CD4-positive, alpha-beta T cell treated with Interleukin-6 at 100 ng/mL for 8 hours (primary cell): ENCODE measurements around the gene IGFBP4.

ENCODE experiments used
- DNase-seq: peaks from one replicate; pipeline ENCODE4 v3.0.0-alpha.2; 2020; ENCODE audit warnings: mixed read lengths, low spot score

IGFBP4 gene

DNA sequence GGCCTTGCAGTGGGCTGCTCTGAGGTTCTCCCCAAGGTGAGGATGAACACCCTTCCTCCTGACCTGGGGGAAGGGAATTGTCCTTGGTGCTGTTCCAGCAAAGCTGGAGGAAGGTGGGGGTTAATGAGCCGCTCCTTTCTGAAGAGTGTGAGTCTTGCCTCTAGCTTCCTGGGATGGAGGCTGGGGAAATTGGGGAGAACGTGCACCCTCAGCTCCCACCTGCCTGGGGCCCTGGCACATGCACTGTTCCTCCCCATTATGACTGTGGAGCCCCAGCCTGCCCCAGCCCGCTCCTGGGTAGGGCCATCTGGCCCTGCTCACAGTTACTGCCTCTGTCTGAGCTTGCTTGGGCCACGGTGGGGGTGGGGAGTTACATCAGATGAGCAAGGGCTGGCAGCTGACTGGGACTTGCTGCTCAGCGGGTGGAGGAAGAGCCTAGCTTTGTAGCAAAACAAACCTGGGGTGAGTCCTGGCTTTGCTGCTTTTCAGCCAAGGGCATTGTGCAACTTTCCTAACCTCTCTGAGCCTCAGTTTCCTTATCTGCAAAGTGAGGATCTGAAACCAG, 47.1 kb downstream of the IGFBP4 start:
- no peak for DNase-seq

DNA sequence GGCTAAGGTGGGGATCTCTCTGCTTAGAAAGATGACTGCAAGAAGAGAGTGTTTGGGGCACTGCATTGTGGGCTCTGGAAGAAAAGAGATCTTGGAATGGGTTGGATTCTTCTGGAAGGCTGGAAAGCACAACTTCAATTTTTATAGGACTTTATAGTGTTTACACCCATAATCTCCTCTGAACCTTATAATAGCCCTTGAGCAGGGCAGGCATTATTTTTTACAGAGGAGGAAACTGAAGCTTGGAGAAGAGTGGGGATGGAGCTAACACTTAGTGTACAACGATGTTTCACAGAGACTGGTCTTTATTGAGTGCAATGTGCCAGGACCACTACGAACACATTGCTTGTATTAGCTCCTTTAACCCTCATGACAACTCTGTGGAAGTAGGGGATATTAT, 47.7 kb downstream of the IGFBP4 start:
- DNase-seq, result no peak

DNA sequence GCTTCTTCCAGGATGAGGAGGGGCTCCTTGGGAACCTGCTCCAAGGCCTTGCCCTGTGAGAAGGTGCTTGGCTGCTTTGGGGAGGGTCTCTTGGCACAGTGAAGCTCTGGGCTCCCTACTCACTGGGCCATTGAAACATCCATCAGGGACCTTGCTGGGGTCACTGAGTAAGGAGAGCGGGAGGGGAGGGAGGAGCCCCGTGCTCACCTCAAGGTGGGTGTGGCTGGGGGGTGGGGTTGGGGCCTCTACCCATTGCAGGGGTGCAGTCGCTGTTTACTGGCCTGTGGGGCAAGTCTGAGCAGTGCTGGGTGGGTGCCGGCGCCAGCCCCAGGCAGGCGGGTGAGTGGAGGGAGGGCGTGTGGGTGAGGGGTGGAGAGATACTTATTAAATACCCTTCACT, 48.2 kb downstream of the IGFBP4 start:
- no peak for DNase-seq

DNA sequence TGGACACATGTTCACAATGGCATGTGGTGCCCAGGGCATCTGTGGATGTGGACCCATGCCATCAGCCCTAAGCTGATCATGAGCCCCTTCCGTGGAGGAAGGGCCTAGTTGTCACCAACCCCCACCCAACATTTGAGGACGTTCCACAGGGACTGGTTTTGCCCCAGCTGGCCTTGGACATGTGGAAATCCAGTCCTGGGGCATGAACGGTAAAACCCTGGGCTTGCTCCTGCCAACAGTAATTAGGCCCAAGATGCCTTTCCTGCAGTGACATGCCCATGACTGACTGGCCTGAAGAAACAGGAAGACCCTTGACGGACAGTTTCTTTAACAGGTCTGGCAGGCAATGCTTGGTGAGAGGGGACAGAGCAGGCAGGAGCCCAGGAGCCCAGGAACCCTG, 50.4 kb downstream of the IGFBP4 start:
- DNase-seq, result no peak

DNA sequence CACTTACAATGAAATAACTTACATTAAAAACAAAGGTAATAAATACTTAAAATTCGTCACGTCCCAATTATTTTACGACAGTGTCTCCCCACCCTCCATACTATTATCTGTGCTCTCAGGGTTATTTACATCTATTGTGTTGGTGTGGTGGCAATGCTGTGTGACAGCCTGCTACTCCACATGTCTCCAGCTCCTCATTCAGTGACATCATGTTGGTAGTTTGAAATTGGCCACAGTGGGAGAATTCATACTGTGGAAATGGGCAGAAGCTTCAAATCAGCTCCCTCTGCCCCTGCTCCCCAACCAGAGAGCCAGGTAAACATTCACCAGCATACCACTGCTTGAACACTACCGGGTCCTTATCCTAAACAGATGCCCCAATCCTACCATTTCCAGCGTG, 51.9 kb downstream of the IGFBP4 start:
- no peak for DNase-seq

DNA sequence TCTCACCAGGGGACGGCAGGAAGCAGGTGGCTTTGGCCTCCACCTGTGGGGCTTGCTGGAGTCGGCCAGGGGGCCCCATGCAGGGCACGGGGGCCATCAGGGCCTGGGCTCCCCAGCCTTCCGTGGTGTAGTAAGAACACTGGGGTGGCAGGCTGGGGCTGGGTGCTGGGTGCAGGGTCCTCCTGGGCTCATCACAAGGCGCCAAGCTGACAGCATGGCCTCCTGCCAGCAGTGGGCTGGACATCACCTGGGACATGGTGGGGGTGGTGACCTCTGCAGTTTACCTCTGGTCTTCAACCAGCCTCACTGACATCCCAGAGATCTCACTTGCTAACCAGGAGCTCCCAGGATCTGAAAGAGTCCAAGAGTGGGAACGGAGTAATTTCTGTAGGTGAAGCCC, 52.9 kb downstream of the IGFBP4 start:
- no peak for DNase-seq

DNA sequence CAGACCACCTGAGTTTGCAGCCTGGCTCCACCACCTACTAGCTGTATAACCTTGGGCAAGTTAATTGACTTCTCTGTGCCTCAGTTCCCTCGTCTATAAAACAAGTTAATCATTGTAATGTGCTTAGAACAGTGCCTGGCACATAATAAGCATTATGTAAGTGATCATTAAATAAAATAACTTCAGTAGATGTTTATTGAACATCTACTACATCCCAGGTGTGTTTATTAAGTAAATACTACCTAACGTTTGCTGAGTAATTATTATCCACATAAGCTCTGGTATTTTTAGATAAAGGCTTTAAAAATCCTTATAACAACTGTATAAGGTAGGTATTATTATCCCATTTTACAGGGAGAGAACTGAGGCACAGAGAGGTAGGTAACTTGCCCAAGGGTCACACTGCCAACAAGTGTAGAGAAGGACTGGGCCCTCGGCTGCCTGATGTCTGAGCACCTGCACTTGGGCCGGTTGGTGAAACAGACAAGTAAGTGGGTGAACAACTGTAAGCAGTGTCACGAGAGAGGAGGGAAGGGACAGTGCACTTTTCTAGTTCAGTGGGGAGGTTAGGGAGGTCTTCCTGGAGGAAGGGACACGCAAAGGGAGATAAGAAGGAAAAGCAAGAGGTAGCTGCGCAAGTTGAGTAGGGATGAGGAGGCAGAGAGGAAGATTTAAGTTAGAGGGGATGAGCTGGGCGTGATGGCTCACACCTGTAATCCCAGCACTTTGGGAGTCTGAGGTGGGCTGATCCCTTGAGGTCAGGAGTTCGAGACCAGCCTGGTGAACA, 53.6 kb downstream of the IGFBP4 start:
- DNase-seq, result no peak

DNA sequence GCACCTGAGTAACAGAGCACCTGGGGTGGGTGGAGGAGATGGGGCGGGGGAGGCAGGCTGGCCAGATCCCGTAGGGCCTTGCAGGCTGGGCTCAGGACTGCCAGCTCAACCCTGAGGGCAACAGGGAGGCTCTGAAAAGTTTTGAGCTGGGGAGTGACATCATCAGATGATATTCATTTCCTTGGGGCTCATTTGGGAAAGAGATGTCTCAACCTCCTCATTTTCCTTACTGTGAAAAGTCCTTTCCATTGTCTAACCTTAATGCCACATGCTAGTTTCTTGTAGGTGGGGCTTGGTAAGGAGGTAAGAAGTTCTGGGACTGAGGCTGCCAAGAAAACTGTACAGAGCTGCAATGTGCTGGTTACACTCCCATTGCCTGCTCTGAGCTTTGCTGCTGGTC, 54.4 kb downstream of the IGFBP4 start:
- no peak for DNase-seq

DNA sequence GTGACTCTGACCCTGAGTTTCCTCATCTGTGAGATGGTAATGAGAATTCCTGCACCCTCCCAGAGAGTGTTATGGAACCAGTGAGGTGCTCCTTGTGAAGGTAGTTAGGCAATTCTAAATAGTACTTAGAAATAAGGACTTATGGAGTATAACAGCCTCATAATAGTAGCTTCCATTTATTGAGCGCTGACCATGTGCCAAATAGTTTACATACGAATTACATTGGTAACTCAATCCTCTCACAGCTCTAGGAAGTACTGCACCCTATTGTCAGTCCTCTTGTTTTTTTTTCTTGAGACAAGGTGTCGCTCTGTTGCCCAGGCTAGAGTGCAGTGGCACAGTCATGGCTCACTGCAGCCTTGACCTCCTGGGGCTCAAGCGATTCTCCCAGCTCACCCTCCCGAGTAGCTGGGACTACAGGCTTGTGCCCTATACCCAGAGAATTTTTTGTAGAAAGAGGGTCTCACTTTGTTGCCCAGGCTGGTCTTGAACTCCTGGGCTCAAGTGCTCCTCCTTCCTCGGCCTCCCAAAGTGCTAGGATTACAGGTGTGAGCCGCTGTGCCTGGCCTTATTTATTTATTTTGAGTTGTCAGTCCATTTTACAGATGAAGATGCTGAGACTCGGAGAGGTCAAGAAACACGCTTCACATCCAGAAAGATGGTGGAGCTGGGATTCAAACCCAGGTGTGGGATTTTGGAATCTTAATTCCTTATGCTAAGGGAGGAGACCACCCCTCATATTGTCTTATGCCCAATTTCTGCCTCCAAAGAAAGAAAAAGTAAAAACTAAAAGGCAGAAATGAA, 55.2 kb downstream of the IGFBP4 start:
- DNase-seq, result no peak

DNA sequence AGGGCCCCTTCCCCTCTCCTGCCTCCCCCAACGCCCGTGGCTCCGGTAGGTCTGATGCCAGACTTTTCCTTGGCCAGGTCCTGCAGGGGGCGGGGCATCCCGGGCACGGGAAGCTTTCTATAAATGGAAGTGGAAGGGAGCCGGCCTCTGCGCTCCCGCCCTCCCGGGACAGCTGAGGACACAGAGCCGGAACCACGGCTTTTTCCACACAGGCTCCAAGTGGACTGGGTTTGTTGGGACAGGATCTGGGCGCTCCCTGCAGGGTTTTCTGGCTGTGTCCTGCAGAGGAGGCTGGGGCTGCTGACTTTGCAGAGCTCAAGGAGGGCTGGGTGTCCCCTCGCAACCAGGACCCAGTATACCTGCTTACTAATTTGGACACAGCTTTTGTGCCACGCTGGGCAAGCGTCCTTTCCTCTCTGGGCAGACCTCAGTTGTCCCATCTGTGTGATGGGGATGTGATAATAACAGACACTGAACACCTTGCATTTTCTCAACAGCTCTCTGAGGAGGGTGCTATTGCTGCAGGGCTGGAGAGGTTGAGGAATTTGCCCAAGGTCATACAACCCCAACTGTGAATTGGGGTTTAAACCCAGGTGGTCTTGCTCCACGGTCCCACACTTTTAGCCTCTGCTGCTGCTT, 56.4 kb downstream of the IGFBP4 start:
- no peak for DNase-seq

DNA sequence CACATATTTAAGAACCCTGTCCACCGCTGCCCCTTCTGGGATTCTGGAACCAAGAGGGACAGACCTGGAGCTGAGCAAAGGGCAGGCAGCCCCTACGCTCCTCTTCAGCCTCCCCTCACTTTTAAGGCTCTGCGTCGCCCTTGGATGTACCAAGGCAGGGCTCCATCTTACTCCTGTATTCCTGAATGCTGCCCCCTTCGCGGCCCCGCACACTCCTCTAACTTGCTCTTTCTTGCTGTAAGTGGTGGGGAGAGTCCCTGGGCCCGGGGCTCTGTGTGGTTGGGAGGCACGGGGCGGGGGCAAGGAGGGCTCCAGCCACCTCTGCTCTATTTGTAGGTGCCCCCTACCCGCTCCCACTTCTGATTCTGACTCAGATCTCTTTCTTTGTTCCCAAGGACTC, 56.9 kb downstream of the IGFBP4 start:
- no peak for DNase-seq

DNA sequence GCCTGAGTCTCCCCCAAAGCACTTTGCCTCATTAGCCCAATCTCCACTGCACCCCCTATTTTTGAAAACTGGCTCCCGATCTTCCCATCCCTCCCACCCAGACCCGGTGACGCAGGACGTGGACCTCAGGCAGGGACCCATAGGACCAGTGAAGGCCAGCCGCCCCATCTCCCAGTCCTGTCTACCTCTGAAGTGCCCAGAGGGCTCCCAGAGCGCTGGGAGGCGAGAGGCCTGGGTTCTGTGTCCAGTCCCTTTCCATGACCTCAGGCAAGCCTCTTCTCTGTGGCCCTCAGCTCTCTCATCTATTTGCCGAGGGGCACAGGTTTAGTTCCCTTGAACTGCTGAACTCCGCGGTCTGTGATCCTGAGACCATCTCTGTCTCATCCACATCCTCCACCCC, 57.5 kb downstream of the IGFBP4 start:
- no peak for DNase-seq

DNA sequence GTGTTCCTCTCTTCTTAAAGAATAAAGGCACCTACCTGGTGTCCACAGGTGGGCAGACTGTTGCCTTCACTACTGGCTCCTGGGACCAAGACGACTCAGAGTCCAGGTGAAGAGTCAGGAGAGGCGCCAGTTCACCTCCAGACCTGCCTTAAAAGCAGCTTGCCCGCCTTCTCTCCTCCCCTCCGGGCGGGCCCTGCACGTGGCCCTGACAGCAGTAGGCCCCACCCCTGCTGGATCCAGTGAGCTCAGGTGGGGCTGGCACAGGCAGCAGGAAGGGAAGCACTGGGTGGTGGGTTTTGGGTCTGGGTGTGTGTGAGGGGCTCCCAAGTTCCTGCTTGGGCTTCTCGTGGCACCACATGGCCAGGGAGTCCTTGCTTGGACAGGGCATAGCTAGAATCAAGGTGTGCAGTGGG, 58.3 kb downstream of the IGFBP4 start, which contains the start of gene TNS4:
TSS of gene TNS4 (minus strand) at position 125 of the 413 bp plus-strand sequence. CDS start 5,198 bp downstream, outside the sequence.
- no peak for DNase-seq

DNA sequence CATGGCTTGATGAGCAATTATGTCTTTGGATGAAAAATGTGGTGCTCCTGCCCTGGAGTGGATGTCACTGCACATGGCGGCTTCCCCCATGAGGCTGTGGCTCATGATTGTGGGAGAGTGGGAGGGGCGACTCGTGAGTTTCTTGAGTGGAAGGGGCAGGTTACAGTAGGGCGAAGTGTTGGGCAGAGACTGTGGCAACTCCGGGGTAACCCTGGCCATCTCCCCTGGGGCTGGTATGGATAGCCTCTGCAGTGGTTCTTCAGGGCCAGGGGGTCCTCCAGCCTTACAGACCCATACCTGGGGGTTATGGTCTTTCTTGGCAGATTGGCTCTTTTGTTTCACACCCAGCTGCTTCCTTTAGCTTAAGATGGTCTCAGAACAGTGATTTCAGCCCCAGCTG, 59.5 kb downstream of the IGFBP4 start:
- DNase-seq, result no peak

DNA sequence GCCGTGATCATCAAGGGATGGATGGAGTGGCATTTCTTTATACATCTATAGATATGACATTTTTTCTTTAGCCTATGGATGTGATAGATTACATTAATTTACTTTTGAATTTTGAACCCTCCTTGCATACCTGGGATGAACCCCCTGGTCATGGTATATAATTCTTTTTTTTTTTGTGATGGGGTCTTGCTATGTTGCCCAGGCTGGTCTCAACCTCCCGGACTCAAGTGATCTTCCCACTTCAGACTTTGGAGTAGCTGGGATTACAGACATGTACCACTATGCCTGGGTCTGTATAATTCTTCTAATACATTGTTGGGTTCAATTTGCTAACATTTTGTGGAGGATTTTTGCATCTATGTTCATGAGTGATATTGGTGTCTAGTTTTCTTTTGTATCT, 59.9 kb downstream of the IGFBP4 start:
- DNase-seq, result no peak

DNA sequence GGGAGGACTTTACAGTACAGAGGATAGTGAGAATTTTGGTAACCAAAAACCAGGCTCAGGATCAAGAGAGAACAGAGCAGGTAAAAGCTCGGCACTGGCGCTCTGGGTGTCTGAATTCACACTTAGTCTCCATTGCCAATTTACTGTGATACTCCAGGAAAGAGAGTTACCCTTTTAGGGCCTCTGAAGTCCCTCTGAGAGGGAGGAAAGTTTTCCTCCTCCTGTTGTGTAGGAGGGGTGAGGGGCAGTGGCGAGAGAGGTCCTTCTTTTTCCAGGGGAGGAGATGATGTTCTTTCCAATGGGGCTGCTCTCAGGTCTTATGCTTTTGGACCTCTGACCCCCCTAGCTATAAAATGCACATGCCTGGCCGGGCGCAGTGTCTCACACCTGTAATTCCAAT, 63.5 kb downstream of the IGFBP4 start:
- DNase-seq, result no peak
